SKM-1 treated with dmso at 0.1 percent for 144 hours (cell line): ENCODE data around the gene SLC27A2.
"Not testable (repeated sequence)": the region's sequence is repeated elsewhere in the genome, so short reads cannot be mapped to it uniquely, and the experiment has no call there.

Source experiments
- DNase-seq: peaks from one replicate; lab custom pipeline; 2025; ENCODE audit not compliant: unreplicated experiment; lab: John Stamatoyannopoulos, UW

SLC27A2 gene

GRCh38 chr15:50163719-50164410, 18.1 kb upstream of the SLC27A2 start:
- DNase-seq = peak; percentile 60

DNA sequence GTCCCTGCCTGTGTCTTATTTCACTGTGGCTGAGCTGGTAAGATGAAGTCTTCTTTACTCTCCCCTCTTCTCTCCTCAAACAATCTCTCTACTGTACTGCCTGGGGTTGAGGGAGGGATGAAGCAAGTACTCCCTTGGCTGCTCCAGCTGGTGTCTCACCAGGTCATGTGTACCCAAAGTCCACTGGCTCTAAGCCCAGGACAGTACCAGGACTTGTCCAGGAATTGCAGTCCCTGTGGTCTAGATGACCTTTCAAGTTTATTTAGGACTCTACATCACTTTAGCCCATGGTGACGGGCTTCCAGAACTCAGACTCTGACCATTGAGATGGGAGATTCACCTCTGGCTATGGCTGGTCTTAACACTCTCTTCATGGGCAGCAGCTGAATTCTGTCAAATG, 17.5 kb upstream of the SLC27A2 start:
- DNase-seq = no peak

- DNase-seq = no peak
Measured at GRCh38 chr15:50166216-50166615, 15.8 kb upstream of the SLC27A2 start.

DNA sequence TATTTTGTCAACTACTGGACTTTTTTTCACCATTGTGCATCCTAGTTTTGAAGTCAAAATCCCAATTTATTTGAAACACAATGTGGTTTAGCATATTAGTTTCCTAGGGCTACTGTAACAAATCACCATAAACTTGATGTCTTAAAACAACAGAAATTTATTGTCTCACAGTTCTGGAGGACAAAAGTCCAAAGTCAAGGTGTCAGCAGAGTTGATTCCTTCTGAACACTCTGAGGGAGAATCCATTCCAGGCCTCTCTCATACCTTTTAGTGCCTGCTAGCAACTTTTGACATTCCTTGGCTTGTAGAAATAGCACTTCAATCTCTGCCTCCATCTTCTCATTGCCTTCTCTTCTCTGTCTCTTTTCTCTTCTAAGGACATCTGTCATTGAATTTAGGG, 14.9 kb upstream of the SLC27A2 start:
- no peak for DNase-seq

- no peak for DNase-seq
Measured at GRCh38 chr15:50168379-50168778, 13.6 kb upstream of the SLC27A2 start.

DNA sequence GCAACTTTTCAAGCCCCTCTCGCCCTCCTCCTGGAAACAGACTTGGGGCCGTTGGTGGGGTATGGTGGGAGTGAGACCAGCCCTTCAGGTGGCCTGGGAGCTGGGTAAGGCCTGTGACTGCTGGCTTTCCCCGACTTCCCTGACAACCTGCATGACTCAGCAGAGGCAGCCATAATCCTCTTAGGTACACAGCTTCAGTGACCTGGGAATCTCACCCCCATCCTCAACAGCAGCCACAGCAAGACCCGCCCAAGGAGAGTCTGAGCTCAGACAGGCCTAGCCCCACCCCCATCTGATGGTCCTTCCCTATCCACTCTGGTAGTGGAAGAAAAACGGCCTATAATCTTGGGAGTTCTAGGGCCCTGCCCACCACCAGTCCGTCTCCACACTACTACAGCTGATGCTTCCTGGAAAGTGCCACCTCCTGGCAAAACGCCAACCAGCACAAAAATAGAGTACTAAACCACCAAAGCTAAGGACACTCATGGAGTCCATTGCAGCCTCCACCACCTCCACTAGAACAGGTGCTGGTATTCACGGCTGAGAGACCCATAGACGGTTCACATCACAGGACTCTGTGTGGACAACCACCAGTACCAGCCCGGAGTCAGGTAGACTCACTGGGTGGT, 13.1 kb upstream of the SLC27A2 start:
- DNase-seq = no peak

DNA sequence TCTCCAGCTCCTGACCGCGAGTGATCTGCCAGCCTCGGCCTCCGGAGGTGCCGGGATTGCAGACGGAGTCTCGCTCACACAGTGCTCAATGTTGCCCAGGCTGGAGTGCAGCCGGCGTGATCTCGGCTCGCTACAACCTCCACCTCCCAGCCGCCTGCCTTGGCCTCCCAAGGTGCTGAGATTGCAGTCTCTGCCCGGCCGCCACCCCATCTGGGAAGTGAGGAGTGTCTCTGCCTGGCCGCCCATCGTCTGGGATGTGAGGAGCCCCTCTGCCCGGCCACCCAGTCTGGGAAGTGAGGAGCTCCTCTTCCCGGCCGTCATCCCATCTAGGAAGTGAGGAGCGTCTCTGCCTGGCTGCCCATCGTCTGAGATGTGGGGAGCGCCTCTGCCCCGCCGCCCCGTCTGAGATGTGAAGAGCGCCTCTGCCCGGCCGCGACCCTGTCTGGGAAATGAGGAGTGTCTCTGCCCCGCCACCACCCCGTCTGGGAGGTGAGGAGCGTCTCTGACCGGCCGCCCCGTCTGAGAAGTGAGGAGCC, 9.6 kb upstream of the SLC27A2 start:
- not testable (repeated sequence) for DNase-seq

DNA sequence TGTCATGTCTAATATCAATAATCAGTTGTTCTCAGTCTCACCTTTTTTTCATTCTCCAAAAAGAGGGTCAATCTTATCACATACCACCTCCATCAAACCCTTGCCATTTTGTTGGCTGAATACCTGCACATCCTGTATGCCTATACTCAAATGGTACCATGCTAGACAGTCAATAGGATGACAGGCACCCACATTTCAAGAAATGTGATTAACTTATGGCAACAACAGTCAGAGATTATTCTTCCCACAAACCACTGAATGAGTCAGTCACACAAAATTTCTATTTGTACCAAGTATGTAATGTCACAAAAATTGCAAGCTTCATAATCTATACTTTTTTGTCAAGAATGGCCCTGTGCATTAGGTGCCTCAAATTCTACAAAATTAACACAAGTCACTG, 5.1 kb upstream of the SLC27A2 start:
- no peak for DNase-seq

- no peak for DNase-seq
Measured at GRCh38 chr15:50180091-50180490, 1.9 kb upstream of the SLC27A2 start.

- DNase-seq = no peak
Measured at GRCh38 chr15:50180582-50180981, 1.4 kb upstream of the SLC27A2 start.

DNA sequence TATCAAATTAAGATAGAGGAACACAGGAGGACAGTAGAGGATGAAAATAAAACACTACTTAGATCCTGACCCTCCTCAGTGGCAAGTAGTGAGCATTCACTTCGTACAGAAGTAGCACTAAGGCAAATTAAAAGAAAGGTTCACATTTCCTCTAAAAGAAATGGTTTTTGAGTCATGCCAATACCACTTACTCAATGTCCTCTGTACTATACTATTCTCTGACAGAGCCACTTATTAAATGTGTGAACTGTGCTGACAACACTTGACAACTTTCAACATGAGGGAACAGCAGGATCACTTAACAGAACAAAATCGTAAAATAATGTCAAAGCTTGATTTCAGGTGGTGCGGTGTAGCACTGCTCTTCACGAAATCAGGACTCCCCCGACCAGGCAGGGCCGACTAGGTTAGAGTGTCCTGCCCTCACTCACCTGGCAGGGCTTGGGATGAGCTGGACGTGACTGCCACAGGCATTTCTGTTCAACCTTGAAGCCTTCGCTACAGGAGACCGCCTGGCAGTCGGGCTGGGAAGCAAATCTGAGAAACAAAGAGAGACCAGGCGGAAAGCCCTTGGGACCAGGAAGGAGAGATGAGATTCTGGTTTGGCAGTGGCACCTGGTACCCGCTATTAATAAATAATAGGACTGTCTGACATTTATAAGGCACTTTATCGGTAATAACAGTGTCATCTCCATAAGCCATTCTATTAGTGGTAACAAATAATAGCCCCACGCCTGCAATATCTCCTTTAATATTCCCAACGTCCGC, 611 bp upstream of the SLC27A2 start:
- DNase-seq = no peak

- peak; percentile 14 for DNase-seq
Measured at GRCh38 chr15:50182219-50183013, 420 bp downstream of the SLC27A2 start.

DNA sequence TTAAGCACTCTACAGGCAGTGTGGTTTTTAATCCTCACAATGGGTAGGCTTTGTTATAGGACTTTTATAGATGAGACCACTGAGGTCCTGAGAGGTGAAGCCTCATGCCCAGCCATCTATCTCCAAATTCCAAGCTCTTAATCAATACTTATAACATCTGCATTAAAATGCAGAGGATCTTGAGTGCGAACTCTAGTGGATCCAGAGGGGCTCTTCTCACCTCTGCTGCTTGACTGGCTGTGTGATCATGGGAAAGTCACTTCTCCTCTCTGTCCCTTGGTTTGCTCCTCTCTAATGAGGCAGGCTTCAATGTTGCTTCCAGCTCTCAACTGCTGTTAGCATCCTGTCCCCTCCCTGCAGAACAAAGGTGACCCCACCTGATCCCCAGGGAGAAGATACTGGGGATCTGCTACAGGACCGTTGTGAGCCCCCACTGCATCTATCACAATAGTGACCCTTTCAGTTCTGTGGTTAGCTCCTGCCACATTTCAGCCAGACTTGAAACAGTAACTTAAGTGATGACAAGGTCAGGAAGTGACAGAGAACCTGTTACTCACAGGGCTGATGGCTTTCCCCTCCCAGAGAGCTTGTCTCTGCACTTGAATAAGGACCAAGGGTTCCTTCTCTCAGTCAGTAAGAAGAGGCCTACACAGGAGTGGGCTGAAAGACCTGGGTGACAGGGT, 1.3 kb downstream of the SLC27A2 start:
- peak; percentile 13 for DNase-seq

- no peak for DNase-seq
Measured at GRCh38 chr15:50184863-50185504, 3.0 kb downstream of the SLC27A2 start.

DNA sequence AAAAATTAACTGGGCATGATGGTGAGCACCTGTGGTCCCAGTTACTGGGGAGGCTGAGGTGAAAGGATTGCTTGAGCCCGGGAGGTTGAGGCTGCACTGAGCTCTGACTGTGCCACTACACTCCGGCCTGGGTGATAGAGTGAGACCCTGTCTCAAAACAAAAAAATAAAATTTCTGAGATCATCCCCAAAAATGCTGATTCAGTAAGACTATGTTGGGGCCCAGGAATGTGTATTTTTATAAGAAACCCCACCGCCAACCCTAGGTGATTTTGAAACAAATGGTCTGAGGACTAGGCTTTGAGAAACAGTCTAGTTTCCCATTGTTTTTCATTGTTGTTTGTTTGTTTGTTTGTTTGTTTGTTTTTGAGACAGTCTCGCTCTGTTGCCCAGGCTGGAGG, 4.1 kb downstream of the SLC27A2 start:
- DNase-seq = no peak

- DNase-seq = no peak
Measured at GRCh38 chr15:50186752-50187151, 4.8 kb downstream of the SLC27A2 start.

DNA sequence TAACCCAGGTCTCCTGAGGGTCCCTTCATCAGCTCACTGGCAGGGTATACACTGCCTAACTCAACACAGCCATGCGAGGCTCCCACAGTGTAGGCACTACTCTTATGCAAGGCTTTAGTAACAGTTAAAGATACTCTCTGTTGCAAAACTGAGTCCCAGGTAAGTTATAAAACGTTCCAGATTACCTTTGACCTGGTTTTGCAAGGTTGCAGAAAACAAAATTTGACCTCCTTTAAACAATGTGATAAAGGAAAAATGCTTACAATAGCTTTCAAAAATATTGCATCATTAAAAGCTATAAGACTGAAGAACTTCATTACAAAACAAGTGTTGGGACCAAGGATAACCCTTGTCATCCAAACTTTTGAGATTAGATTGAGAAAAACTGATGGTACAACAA, 5.5 kb downstream of the SLC27A2 start:
- no peak for DNase-seq

GRCh38 chr15:50187997-50188396, 6.0 kb downstream of the SLC27A2 start:
- no peak for DNase-seq

- not testable (repeated sequence) for DNase-seq
Measured at GRCh38 chr15:50188793-50189192, 6.8 kb downstream of the SLC27A2 start.

- DNase-seq = no peak
Measured at GRCh38 chr15:50189633-50190032, 7.6 kb downstream of the SLC27A2 start.
